B cell (primary cell): ENCODE measurements around the gene CENPM. TPM values are rescaled to one million over a fixed set of nuclear protein-coding genes. Genes with fewer than 3 reads are reported as not detected.
"Not testable (repeated sequence)": the region's sequence is repeated elsewhere in the genome, so short reads cannot be mapped to it uniquely, and the experiment has no call there.

Experiments
- ATAC-seq: fragments of 200-7000 bp; cut with Tn5 transposase; one replicate; pipeline ENCODE4 v1.10.0; 2021; ENCODE audit warnings: low read depth, mild to moderate bottlenecking, moderate number of reproducible peaks, moderate library complexity
- CTCF ChIA-PET: fragments of 350-600 bp; sonication (Branson Sonifier 250); formaldehyde crosslinking; loops from one replicate; lab custom pipeline; 2021; ENCODE audit warnings: antibody characterized with exemption, inconsistent platforms; lab: Charles Lee
- POLR2A ChIA-PET: fragments of 350-600 bp; sonication (Branson Sonifier 250); formaldehyde crosslinking; loops from one replicate; lab custom pipeline; 2021; ENCODE audit warnings: antibody characterized with exemption; lab: Charles Lee
- DNase-seq: peaks from one replicate; pipeline ENCODE4 v3.0.0; 2013
- H2AFZ ChIP-seq: 2 replicates; pipeline ENCODE4 v1.6.1; 2012; ENCODE audit warnings: mild to moderate bottlenecking, low read depth, low read length; ENCODE audit not compliant: insufficient read depth, poor library complexity, severe bottlenecking
- H3K27ac ChIP-seq, 2 donors: 1 replicate in 1 of 2; 2 replicates in 1 of 2; pipeline ENCODE4 v1.5.1; 2012 to 2013; ENCODE audit warnings: low read length in 2 of 2, mild to moderate bottlenecking in 2 of 2, moderate library complexity in 1 of 2
- H3K27me3 ChIP-seq, 4 experiments: fragments of 200-600 bp in 1 of 4; sonication (generic) in 1 of 4; replicated peaks in 1 of 4; 1 replicate in 2 of 4; 2 replicates in 2 of 4; pipeline versions ENCODE4 v1.6.1 to v1.7.0; 2013 to 2016; ENCODE audit warnings: low read length in 3 of 4, mild to moderate bottlenecking in 2 of 4, mixed read lengths in 1 of 4, moderate library complexity in 1 of 4; ENCODE audit not compliant: insufficient read depth in 4 of 4, control insufficient read depth in 3 of 4; ENCODE audit errors: control extremely low read depth in 1 of 4
- H3K36me3 ChIP-seq, 2 experiments: replicated peaks in 1 of 2; 1 replicate in 1 of 2; 2 replicates in 1 of 2; pipeline versions ENCODE4 v1.6.1 to v1.7.1; 2013; ENCODE audit warnings: low read length in 1 of 2; ENCODE audit not compliant: insufficient read depth in 2 of 2, control insufficient read depth in 1 of 2; ENCODE audit errors: control extremely low read depth in 1 of 2, extremely low read depth in 1 of 2
- H3K4me1 ChIP-seq, 2 donors: fragments of 200-600 bp in 1 of 2; sonication (generic) in 1 of 2; 1 replicate in 1 of 2; 2 replicates in 1 of 2; pipeline versions ENCODE4 v1.5.1 to v1.6.1; 2013 to 2017; ENCODE audit warnings: low read length in 2 of 2; ENCODE audit not compliant: control insufficient read depth in 2 of 2, insufficient read depth in 2 of 2
- H3K4me2 ChIP-seq: replicated peaks from 2 replicates; pipeline ENCODE3; 2012; ENCODE audit warnings: mild to moderate bottlenecking, low read depth, low read length; ENCODE audit not compliant: poor library complexity, severe bottlenecking
- H3K4me3 ChIP-seq, 5 experiments: fragments of 200-600 bp in 1 of 5; sonication (generic) in 1 of 5; 1 replicate in 3 of 5; 2 replicates in 2 of 5; pipeline versions ENCODE4 v1.5.1 to v1.7.0; 2011 to 2016; ENCODE audit warnings: low read length in 4 of 5, mild to moderate bottlenecking in 4 of 5, low read depth in 2 of 5, control low read depth in 1 of 5, moderate library complexity in 1 of 5; ENCODE audit not compliant: insufficient read depth in 1 of 5; ENCODE audit errors: control extremely low read depth in 1 of 5, extremely low read depth in 1 of 5
- H3K79me2 ChIP-seq: fragments of 200-600 bp; sonication (generic); one replicate; pipeline ENCODE4 v1.6.0; 2016; ENCODE audit warnings: low read length; ENCODE audit not compliant: control insufficient read depth, insufficient read depth
- H3K9ac ChIP-seq: fragments of 200-600 bp; sonication (generic); 2 replicates; pipeline ENCODE4 v1.6.1; 2017; ENCODE audit warnings: mild to moderate bottlenecking, low read length, moderate library complexity
- H3K9me3 ChIP-seq, 3 donors: one replicate each; pipeline versions ENCODE4 v1.6.1 to v1.7.1; 2013; ENCODE audit warnings: low read length in 2 of 3; ENCODE audit not compliant: control insufficient read depth in 2 of 3, insufficient read depth in 1 of 3; ENCODE audit errors: control extremely low read depth in 1 of 3
- H4K20me1 ChIP-seq: 2 replicates; pipeline ENCODE4 v1.6.0; 2012; ENCODE audit warnings: mild to moderate bottlenecking, low read length; ENCODE audit not compliant: insufficient read depth, control insufficient read depth, poor library complexity, severe bottlenecking
- H3K27ac Mint-ChIP-seq: one replicate; pipeline ENCODE4 v1.8.0; 2021; ENCODE audit warnings: mixed read lengths
- H3K27me3 Mint-ChIP-seq: one replicate; pipeline ENCODE4 v1.8.0; 2021; ENCODE audit warnings: mixed read lengths
- H3K4me1 Mint-ChIP-seq: one replicate; pipeline ENCODE4 v1.8.0; 2021; ENCODE audit warnings: mixed read lengths
- H3K4me3 Mint-ChIP-seq: one replicate; pipeline ENCODE4 v1.8.0; 2021; ENCODE audit warnings: mixed read lengths
- H3K9me3 Mint-ChIP-seq: one replicate; pipeline ENCODE4 v1.8.0; 2022; ENCODE audit warnings: mixed read lengths; ENCODE audit not compliant: insufficient read depth
- CTCF ChIP-seq: fragments of 200-600 bp; IDR thresholded peaks from one replicate; pipeline ENCODE4 v1.8.0; 2022; ENCODE audit warnings: antibody characterized with exemption, mild to moderate bottlenecking
- EZH2 ChIP-seq: IDR thresholded peaks from 2 replicates; pipeline ENCODE4 v1.6.1; 2012; ENCODE audit warnings: borderline replicate concordance, low read depth, mild to moderate bottlenecking, moderate library complexity, low read length; ENCODE audit not compliant: insufficient read depth, poor library complexity, severe bottlenecking
- WGBS: methylation state at CpG from one replicate; pipeline ENCODE4 v1.1.5; 2013; ENCODE audit warnings: missing lambda C conversion rate; ENCODE audit not compliant: insufficient coverage; 5-methylcytosine and 5-hydroxymethylcytosine counted together
- intact Hi-C: fragments of 100-400 bp; cut with micrococcal nuclease; formaldehyde crosslinking; loops from one replicate; pipeline ENCODE4 v1.10.0; 2022
- polyA plus RNA-seq: library from polyadenylated mRNA; depleted of rRNA; stranded (reverse); fragments of >200 nt; gene quantifications from 2 replicates; pipeline ENCODE4 v1.2.3, GENCODE V29; 2012
- total RNA-seq, 2 donors: library from RNA; stranded (reverse); fragments of 120-200 nt in 1 of 2; gene quantifications; 1 replicate in 1 of 2; 2 replicates in 1 of 2; pipeline versions ENCODE4 v1.2.3 to v1.2.4, GENCODE V29; 2013 to 2022

Gene CENPM
- total and polyA plus RNA-seq, 2 donors (not counting 1 experiment from before 2014, with no cell fraction given): 30.7 to 43.8 TPM

- Mint-ChIP-seq H3K4me1 (peaks cover 55% of the 10 kb centered on the region), H3K9me3 (no peaks in the 10 kb centered on the region), H3K4me3 (peak overlapping the region; percentile 43), H3K27me3 (no peaks in the 10 kb centered on the region), H3K27ac (peak overlapping the region; percentile 77)
- Histone ChIP-seq H3K4me3 (no peak overlapping the region), H3K27me3 (peaks cover 0 to 10% (median 0%) of the 10 kb centered on the region in 4 experiments), H3K79me2 (no peaks in the 10 kb centered on the region), H2AFZ (peak overlapping the region; percentile 5), H3K9me3 (no peaks in the 10 kb centered on the region), H3K4me1 (peaks cover 28 to 61% of the 10 kb centered on the region in 2 donors), H4K20me1 (no peaks in the 10 kb centered on the region), H3K27ac (peak overlapping the region in 1 of 2 donors; percentile 24), H3K36me3 (no peaks in the 10 kb centered on the region), H3K9ac (peak overlapping the region; percentile 5), H3K4me2 (peak overlapping the region; percentile 38)
- ChIA-PET CTCF (interaction anchor here (0.6 to 6.1 kb wide), 7 partner anchors 8 to 251 kb away, joined by 3 to 53 read pairs (median 4); partner anchors contain the start of genes MEI1 and NDUFA6), POLR2A (interaction anchor here (0.5 to 1.7 kb wide), 3 partner anchors 9 to 110 kb away, joined by 4 to 11 read pairs (median 6); no protein-coding TSS in a partner anchor)
- TF ChIP-seq CTCF: no peak
- TF ChIP-seq EZH2: no peak
- 50% methylated on average over 7 of the region's 7 CpGs for WGBS
- ATAC-seq (no peak), DNase-seq (peak; percentile 64)
- intact Hi-C loops: no loop called here
Measured at GRCh38 chr22:41949297-41949965, 2.5 kb upstream of the CENPM start.

- intact Hi-C loops, H3K27ac ChIP-seq, H3K36me3 ChIP-seq, DNase-seq, H3K9ac ChIP-seq, H3K4me3 ChIP-seq, H3K79me2 ChIP-seq, H2AFZ ChIP-seq, ATAC-seq, H3K9me3 ChIP-seq, H3K27me3 Mint-ChIP-seq, H4K20me1 ChIP-seq, H3K9me3 Mint-ChIP-seq, H3K4me2 ChIP-seq: not testable (repeated sequence)
- Histone ChIP-seq H3K4me1 (peaks cover 28 to 61% of the 10 kb centered on the region in 2 donors), H3K27me3 (peaks cover 0 to 10% (median 0%) of the 10 kb centered on the region in 4 experiments)
- H3K4me3 Mint-ChIP-seq: peak overlapping the region; percentile 43
- WGBS: 90% methylated on average over 5 of the region's 8 CpGs
- ChIA-PET POLR2A (interaction anchor here (1.0 to 1.7 kb wide), 2 partner anchors 8 to 27 kb away, joined by 4 to 11 read pairs; no protein-coding TSS in a partner anchor), CTCF (interaction anchor here (1.1 to 6.1 kb wide), 6 partner anchors 8 to 250 kb away, joined by 3 to 53 read pairs (median 4); partner anchors contain the start of genes MEI1 and NDUFA6)
- H3K27ac Mint-ChIP-seq: peak overlapping the region; percentile 77
- H3K4me1 Mint-ChIP-seq: peaks cover 53% of the 10 kb centered on the region
Measured at GRCh38 chr22:41948928-41949296, 2.0 kb upstream of the CENPM start.
